ENCODE measurements around the gene JAZF1. TPM values are rescaled to one million over a fixed set of nuclear protein-coding genes. Genes with fewer than 3 reads are reported as not detected.

The JAZF1 gene
- total RNA-seq, 1 experiment from 2014 or later, result 1.5 TPM

DNA sequence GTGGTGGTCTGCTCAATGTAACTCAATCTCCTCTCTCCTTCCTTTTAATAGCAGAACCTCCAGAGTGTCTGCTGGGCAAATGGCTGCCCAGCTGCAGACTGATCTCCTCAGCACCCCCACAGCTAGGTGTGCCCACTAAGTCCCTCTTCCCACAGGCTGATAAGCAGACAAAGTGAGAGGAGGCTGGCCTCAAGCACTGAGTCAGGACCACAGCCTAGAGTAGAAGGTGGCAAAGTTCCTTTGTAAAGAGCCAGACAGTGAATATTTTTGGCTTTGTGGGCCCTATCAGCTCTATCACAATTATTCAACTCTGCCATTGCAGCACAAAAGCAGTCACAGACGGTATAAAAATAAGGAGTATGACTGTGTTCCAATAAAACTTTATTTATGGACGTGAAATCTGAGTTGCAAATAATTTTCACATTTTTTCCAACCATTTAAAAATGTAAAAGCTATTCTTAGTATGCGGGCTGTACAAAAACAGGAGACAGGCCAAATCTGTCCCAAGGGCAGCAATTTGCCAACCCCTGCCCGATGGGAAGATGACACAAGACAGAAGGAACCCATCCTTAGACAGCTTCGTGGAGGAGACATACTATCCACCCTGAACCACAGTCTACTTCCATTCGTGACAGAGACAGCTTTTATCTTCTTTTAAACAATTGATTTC lies 23.4 kb downstream of the JAZF1 start:
- Histone ChIP-seq H3K36me3 (ENCODE audit: insufficient read depth, low read length, poor library complexity, severe bottlenecking) (no peaks in the 10 kb centered on the region), H3K4me3 (ENCODE audit: low read depth, low read length, poor library complexity, severe bottlenecking) (no peak overlapping the region), H3K27ac (ENCODE audit: low read depth, low read length, poor library complexity, severe bottlenecking) (no peak overlapping the region), H3K4me1 (ENCODE audit: insufficient read depth, low read length, poor library complexity, severe bottlenecking) (no peaks in the 10 kb centered on the region), H3K27me3 (replicated peaks; ENCODE audit: insufficient read depth, low read depth, low read length, poor library complexity) (no peaks in the 10 kb centered on the region), H3K9me3 (ENCODE audit: low read depth, low read length, poor library complexity, severe bottlenecking) (no peaks in the 10 kb centered on the region)
- TF ChIP-seq EZH2 (IDR thresholded peaks at IDR 0.05; ENCODE audit: borderline replicate concordance, low read depth, low read length, poor library complexity, severe bottlenecking), result no peak
- TF ChIP-seq, protein P1, sequence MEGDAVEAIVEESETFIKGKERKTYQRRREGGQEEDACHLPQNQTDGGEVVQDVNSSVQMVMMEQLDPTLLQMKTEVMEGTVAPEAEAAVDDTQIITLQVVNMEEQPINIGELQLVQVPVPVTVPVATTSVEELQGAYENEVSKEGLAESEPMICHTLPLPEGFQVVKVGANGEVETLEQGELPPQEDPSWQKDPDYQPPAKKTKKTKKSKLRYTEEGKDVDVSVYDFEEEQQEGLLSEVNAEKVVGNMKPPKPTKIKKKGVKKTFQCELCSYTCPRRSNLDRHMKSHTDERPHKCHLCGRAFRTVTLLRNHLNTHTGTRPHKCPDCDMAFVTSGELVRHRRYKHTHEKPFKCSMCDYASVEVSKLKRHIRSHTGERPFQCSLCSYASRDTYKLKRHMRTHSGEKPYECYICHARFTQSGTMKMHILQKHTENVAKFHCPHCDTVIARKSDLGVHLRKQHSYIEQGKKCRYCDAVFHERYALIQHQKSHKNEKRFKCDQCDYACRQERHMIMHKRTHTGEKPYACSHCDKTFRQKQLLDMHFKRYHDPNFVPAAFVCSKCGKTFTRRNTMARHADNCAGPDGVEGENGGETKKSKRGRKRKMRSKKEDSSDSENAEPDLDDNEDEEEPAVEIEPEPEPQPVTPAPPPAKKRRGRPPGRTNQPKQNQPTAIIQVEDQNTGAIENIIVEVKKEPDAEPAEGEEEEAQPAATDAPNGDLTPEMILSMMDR (conservative IDR thresholded peaks at IDR 0.05; ENCODE audit: low read depth, low read length), result no peak
- no peak for DNase-seq (ENCODE audit: low spot score)
- BruUV-seq (replicated peaks), result no TSS peak
- ChIA-PET POLR2A (ENCODE audit: low non-redundant PET) (no interaction called here), CTCF (no interaction called here)
- intact Hi-C loops (cut with micrococcal nuclease; ENCODE audit: unreplicated experiment), result no loop called here

DNA sequence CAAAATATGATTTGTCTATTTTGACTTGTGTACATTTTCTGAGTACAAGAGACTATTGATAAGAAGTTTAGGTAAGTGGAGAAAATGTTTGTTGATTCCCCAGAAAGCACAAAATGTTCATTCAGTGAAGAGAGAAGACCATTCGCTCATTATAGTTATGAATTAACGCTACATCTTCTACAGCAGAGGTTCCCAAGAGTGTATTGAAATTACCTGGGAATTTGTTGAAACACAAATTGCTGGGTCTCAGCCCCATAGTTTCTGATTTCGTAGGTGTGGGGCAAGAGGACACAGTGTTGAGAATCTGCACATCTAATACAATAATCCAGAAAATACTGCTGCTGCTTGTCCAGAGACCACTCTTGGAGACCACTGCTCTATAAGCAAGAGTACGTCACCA lies 24.2 kb downstream of the JAZF1 start:
- no peak for TF ChIP-seq EZH2 (IDR thresholded peaks at IDR 0.05; ENCODE audit: borderline replicate concordance, low read depth, low read length, poor library complexity, severe bottlenecking)
- TF ChIP-seq, protein P1 (conservative IDR thresholded peaks at IDR 0.05; ENCODE audit: low read depth, low read length), result no peak
- DNase-seq (ENCODE audit: low spot score), result no peak
- Histone ChIP-seq H3K4me1 (ENCODE audit: insufficient read depth, low read length, poor library complexity, severe bottlenecking) (no peaks in the 10 kb centered on the region), H3K9me3 (ENCODE audit: low read depth, low read length, poor library complexity, severe bottlenecking) (no peaks in the 10 kb centered on the region), H3K27ac (ENCODE audit: low read depth, low read length, poor library complexity, severe bottlenecking) (no peak overlapping the region), H3K27me3 (replicated peaks; ENCODE audit: insufficient read depth, low read depth, low read length, poor library complexity) (no peaks in the 10 kb centered on the region), H3K4me3 (ENCODE audit: low read depth, low read length, poor library complexity, severe bottlenecking) (no peak overlapping the region), H3K36me3 (ENCODE audit: insufficient read depth, low read length, poor library complexity, severe bottlenecking) (no peaks in the 10 kb centered on the region)
- ChIA-PET CTCF (no interaction called here), POLR2A (ENCODE audit: low non-redundant PET) (no interaction called here)
- intact Hi-C loops (cut with micrococcal nuclease; ENCODE audit: unreplicated experiment), result no loop called here
- no TSS peak for BruUV-seq (replicated peaks)

DNA sequence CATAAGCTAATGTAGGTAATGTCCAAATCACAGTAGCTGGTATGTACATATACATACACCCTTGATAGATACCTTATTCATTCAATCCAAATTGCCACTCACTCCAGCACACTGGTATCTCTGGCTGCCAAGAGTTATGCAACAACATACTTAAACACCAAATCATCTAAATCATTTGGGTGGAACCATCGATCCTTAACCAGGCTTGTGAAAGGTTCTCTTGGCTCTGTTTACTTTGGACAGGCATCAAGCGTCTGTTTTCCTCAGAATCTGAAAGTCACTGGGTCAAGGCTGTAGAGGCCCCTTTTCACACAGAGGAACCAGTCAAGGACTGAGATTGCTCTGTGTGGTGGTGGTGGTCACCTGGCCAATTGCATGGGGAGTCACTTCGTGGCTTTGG lies 24.6 kb downstream of the JAZF1 start:
- DNase-seq (ENCODE audit: low spot score), result no peak
- TF ChIP-seq, protein P1 (conservative IDR thresholded peaks at IDR 0.05; ENCODE audit: low read depth, low read length), result no peak
- no peak for TF ChIP-seq EZH2 (IDR thresholded peaks at IDR 0.05; ENCODE audit: borderline replicate concordance, low read depth, low read length, poor library complexity, severe bottlenecking)

More for the DNA sequence above, 24.6 kb downstream of the JAZF1 start:
- Histone ChIP-seq H3K9me3 (ENCODE audit: low read depth, low read length, poor library complexity, severe bottlenecking) (no peaks in the 10 kb centered on the region), H3K36me3 (ENCODE audit: insufficient read depth, low read length, poor library complexity, severe bottlenecking) (no peaks in the 10 kb centered on the region), H3K27me3 (replicated peaks; ENCODE audit: insufficient read depth, low read depth, low read length, poor library complexity) (no peaks in the 10 kb centered on the region), H3K27ac (ENCODE audit: low read depth, low read length, poor library complexity, severe bottlenecking) (no peak overlapping the region), H3K4me1 (ENCODE audit: insufficient read depth, low read length, poor library complexity, severe bottlenecking) (no peaks in the 10 kb centered on the region), H3K4me3 (ENCODE audit: low read depth, low read length, poor library complexity, severe bottlenecking) (no peak overlapping the region)
- intact Hi-C loops (cut with micrococcal nuclease; ENCODE audit: unreplicated experiment), result no loop called here
- CTCF ChIA-PET, result no interaction called here
- POLR2A ChIA-PET (ENCODE audit: low non-redundant PET), result no interaction called here
- no TSS peak for BruUV-seq (replicated peaks)
